A172 (cell line): ENCODE results near the gene PSMB7. TPM values are rescaled to one million over a fixed set of nuclear protein-coding genes. Genes with fewer than 3 reads are reported as not detected.
A peak's percentile ranks its signal among the peaks of the same experiment; 100 is the strongest.

Source experiments
- DNase-seq: peaks from one replicate; pipeline ENCODE4 v3.0.0-alpha.2; 2015; ENCODE audit warnings: low spot score
- total RNA-seq: library from RNA; depleted of rRNA; stranded (reverse); fragments of >200 nt; shearing (Covaris generic); gene quantifications from 2 replicates; pipeline ENCODE4 v1.2.3, GENCODE V29; 2014

Gene PSMB7
- total RNA-seq, 1 experiment from 2014 or later: 609 TPM

- no peak for DNase-seq
Measured at GRCh38 chr9:124345751-124346281, 69.4 kb downstream of the PSMB7 start.

GRCh38 chr9:124345063-124345462, 70.2 kb downstream of the PSMB7 start:
- no peak for DNase-seq

GRCh38 chr9:124344291-124345050, 70.8 kb downstream of the PSMB7 start:
- no peak for DNase-seq

GRCh38 chr9:124343533-124344290, 71.5 kb downstream of the PSMB7 start:
- DNase-seq: no peak

- DNase-seq: peak; percentile 91
Measured at GRCh38 chr9:124342776-124343485, 72.3 kb downstream of the PSMB7 start.

GRCh38 chr9:124342402-124342775, 72.9 kb downstream of the PSMB7 start:
- DNase-seq: no peak

GRCh38 chr9:124341455-124342170, 73.6 kb downstream of the PSMB7 start:
- DNase-seq: no peak

- DNase-seq: no peak
Measured at GRCh38 chr9:124340219-124341069, 74.8 kb downstream of the PSMB7 start.

GRCh38 chr9:124339603-124340146, 75.6 kb downstream of the PSMB7 start:
- no peak for DNase-seq

GRCh38 chr9:124337562-124337961, 77.7 kb downstream of the PSMB7 start:
- no peak for DNase-seq

GRCh38 chr9:124335320-124335707, 79.9 kb downstream of the PSMB7 start:
- no peak for DNase-seq

- DNase-seq: no peak
Measured at GRCh38 chr9:124334568-124335319, 80.5 kb downstream of the PSMB7 start.

- no peak for DNase-seq
Measured at GRCh38 chr9:124333203-124333579, 82.1 kb downstream of the PSMB7 start.

GRCh38 chr9:124332361-124333202, 82.7 kb downstream of the PSMB7 start:
- no peak for DNase-seq

GRCh38 chr9:124331580-124331979, 83.7 kb downstream of the PSMB7 start:
- no peak for DNase-seq

GRCh38 chr9:124330011-124330697, 85.1 kb downstream of the PSMB7 start:
- DNase-seq: no peak

- DNase-seq: no peak
Measured at GRCh38 chr9:124329206-124329792, 85.9 kb downstream of the PSMB7 start.

- DNase-seq: no peak
Measured at GRCh38 chr9:124328285-124328684, 87.0 kb downstream of the PSMB7 start.
